Stimulated activated naive CD8-positive, alpha-beta T cell treated with anti-CD3 and anti-CD28 coated beads, Interleukin-15, amount 100 ng/mL, for 72 hours (primary cell): Measurements from ENCODE around the gene INTS11.
A peak's percentile ranks its signal among the peaks of the same experiment; 100 is the strongest.
"Not testable (repeated sequence)": the region's sequence is repeated elsewhere in the genome, so short reads cannot be mapped to it uniquely, and the experiment has no call there.

Experiments used
- ATAC-seq: fragments of 150-1000 bp; cut with Tn5 transposase; 2 replicates; pipeline ENCODE4 v1.10.0; 2021; ENCODE audit warnings: mild to moderate bottlenecking, moderate library complexity
- DNase-seq, 2 donors: peaks; one replicate each; pipeline ENCODE4 v3.0.0; 2021 to 2022
- H3K27ac Mint-ChIP-seq, 2 donors: one replicate each; pipeline ENCODE4 v1.8.0; 2022; ENCODE audit warnings: mild to moderate bottlenecking in 2 of 2, mixed read lengths in 2 of 2, moderate library complexity in 2 of 2
- H3K27me3 Mint-ChIP-seq: one replicate; pipeline ENCODE4 v1.8.0; 2022; ENCODE audit warnings: mixed read lengths
- H3K4me1 Mint-ChIP-seq: one replicate; pipeline ENCODE4 v1.8.0; 2022; ENCODE audit warnings: mild to moderate bottlenecking, mixed read lengths
- H3K4me3 Mint-ChIP-seq, 2 donors: one replicate each; pipeline ENCODE4 v1.8.0; 2022; ENCODE audit warnings: mild to moderate bottlenecking in 2 of 2, mixed read lengths in 2 of 2, moderate library complexity in 1 of 2
- H3K9me3 Mint-ChIP-seq, 2 donors: one replicate each; pipeline ENCODE4 v1.8.0; 2022; ENCODE audit warnings: mixed read lengths in 2 of 2

The INTS11 gene

GRCh38 chr1:1316199-1316598 is 8.3 kb downstream of the INTS11 start:
- H3K4me1 Mint-ChIP-seq, result peaks cover 28% of the 10 kb centered on the region
- H3K9me3 Mint-ChIP-seq, H3K4me3 Mint-ChIP-seq, ATAC-seq, DNase-seq, H3K27me3 Mint-ChIP-seq: not testable (repeated sequence)
- H3K27ac Mint-ChIP-seq, result peak overlapping the region in 1 of 2 donors; percentile 95

DNA sequence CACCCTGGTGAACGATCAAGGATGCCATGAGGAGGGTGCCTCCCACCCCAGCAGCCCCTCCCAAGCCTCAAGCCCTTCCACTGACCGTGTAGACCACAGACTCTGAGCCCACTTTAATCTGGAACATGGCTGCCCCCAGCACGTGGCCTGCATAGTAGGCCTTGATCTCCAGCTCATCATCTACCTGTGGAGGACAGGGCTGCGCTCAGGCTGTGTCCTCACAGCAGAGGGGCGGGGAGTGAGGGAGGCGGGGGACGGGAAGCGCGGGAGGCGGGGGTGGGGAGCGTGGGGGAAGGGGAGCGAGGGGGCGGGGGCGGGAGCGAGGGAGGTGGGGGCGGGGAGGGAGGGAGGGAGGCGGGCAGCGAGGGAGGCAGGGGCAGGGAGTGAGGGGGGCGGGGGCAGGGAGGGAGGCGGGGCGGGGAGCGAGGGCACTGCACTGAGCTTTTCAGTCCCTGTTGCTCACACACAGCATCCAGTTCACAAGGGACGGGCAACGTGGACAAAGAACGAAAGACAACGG is 9.0 kb downstream of the INTS11 start:
- DNase-seq (no peak), ATAC-seq (no peak)
- peaks cover 25% of the 10 kb centered on the region for H3K4me1 Mint-ChIP-seq
- peak overlapping the region in 1 of 2 donors; percentile 78 for H3K27ac Mint-ChIP-seq
- no peaks in the 10 kb centered on the region for H3K27me3 Mint-ChIP-seq
- no peaks in the 10 kb centered on the region for H3K9me3 Mint-ChIP-seq
- H3K4me3 Mint-ChIP-seq, result no peak overlapping the region

GRCh38 chr1:1314678-1315335 is 9.7 kb downstream of the INTS11 start:
- no peak for ATAC-seq
- no peaks in the 10 kb centered on the region for H3K27me3 Mint-ChIP-seq
- no peak for DNase-seq
- H3K27ac Mint-ChIP-seq, result peak overlapping the region; percentile 65 to 93
- H3K4me3 Mint-ChIP-seq, result no peak overlapping the region
- H3K4me1 Mint-ChIP-seq, result peaks cover 25% of the 10 kb centered on the region
- no peaks in the 10 kb centered on the region for H3K9me3 Mint-ChIP-seq

DNA sequence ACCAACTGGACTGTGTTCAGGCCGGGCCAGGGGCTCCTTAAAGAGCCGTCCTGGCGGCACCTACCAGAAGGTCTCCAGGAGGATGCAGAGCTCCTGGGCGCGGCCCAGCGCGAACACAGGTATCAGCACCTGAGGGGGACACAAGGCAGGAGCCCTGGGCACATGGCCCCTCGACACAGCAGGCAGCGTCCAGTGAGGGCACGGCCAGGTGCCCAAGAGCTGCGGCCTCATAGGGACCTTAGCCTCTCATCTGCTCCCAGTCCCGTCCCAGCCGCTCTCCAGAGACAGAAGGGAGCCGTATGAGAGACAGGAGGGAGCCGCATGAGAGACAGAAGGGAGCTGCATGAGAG is 10.2 kb downstream of the INTS11 start:
- DNase-seq (no peak), ATAC-seq (no peak)
- Mint-ChIP-seq H3K4me1 (peaks cover 25% of the 10 kb centered on the region), H3K9me3 (no peaks in the 10 kb centered on the region), H3K27ac (no peak overlapping the region), H3K4me3 (no peak overlapping the region), H3K27me3 (no peaks in the 10 kb centered on the region)

GRCh38 chr1:1313500-1314236 is 10.8 kb downstream of the INTS11 start:
- H3K4me1 Mint-ChIP-seq, result peaks cover 25% of the 10 kb centered on the region
- no peak for DNase-seq
- H3K27me3 Mint-ChIP-seq, result no peaks in the 10 kb centered on the region
- H3K4me3 Mint-ChIP-seq, result no peak overlapping the region
- H3K9me3 Mint-ChIP-seq, result no peaks in the 10 kb centered on the region
- peak overlapping the region in 1 of 2 donors; percentile 76 for H3K27ac Mint-ChIP-seq
- ATAC-seq, result no peak

DNA sequence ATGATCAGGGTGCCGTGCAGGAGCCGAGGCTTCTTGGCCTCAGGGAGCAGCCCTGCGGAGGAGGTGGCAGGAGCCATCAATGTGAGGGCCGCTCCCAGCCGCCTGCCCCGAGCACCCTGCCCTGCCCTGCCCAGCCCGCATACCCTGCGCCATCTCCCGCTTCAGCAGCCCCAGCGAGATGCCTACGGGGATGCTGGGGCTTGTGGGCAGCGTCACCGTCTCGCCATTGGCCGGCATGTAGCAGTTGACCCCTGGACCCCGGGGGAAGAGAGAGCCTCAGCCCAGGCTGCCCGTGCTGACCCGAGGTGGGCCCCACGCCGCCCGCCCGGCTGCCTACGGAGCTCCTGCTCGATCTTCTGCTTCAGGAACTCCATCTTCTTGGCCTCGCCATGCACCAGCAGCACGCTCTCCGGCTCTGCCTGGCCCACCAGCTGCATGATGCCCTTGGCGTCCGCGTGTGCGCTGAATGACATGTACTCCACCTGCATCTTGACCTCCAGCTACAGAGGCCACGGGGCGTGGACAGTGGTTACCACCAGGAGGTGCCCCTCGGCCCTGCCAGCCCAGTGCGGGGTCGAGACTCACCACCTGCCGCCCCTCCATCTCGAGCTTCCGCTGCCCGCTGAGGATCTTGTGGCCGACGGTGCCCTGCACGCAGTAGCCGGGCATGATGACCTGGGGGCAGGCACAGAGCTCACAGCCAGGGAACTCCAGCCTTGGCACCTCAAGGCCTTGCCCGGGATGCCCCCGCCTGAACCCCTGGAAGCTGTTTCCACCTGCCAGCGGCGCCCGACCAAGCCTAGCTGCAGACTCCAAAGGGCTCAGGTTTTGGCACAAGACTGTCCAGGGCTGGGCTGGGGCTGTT is 11.8 kb downstream of the INTS11 start:
- H3K27ac Mint-ChIP-seq, result peak overlapping the region in 1 of 2 donors; percentile 76
- H3K4me1 Mint-ChIP-seq, result peaks cover 25% of the 10 kb centered on the region
- H3K9me3 Mint-ChIP-seq, result no peaks in the 10 kb centered on the region
- H3K27me3 Mint-ChIP-seq, result no peaks in the 10 kb centered on the region
- DNase-seq, result no peak
- no peak overlapping the region for H3K4me3 Mint-ChIP-seq
- ATAC-seq, result no peak

DNA sequence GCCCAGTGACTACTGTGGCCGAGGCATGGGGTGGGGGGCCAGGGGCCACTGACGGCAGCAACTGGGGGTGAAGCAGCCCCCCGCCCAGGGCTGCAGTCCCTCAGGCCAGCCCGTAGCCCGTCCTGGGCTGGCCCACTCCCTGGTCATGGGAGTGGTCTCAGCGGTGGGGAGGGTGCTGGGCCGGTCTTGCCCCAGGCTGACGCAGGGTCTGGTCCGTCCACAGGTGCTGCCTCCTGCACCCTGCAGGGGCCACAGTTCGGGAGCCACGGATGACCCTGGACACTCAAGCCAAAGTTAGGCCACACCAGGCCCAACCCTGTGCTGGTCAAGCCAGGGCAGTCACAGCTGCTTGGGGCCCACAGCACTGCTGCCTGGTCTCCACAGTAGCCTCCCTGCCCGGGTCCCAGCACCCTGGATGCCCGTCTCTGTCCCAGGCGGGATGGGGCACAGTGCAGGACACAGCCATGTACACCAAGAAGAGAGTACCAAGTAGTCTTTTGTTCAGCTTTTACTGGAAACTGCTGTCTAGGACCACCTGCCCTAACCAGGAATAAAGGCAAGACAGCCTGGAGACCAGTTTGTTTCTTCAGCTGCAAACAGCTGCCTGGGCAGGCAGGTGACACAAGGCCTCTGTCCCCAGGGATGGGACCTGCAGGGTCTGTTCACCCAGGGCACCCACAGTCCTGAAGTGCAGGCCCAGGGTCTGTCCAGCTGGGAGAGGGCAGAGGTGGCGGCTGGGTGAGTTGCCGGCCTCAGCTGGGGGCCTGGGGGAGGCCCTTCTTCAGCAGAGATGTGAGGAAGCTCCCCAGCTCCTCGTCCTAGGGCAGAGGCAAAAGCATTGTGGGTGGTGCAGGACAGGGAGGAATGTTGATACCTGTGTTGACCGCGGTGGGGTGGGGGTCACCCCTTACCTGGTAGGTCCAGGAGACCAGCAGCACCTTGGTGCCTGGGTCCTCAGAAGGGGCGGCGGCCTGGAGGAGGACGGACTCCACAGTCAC is 13.1 kb downstream of the INTS11 start:
- ATAC-seq, result no peak
- Mint-ChIP-seq H3K27ac (no peak overlapping the region), H3K4me1 (peaks cover 35% of the 10 kb centered on the region), H3K4me3 (no peak overlapping the region), H3K9me3 (no peaks in the 10 kb centered on the region), H3K27me3 (no peaks in the 10 kb centered on the region)
- DNase-seq, result no peak

DNA sequence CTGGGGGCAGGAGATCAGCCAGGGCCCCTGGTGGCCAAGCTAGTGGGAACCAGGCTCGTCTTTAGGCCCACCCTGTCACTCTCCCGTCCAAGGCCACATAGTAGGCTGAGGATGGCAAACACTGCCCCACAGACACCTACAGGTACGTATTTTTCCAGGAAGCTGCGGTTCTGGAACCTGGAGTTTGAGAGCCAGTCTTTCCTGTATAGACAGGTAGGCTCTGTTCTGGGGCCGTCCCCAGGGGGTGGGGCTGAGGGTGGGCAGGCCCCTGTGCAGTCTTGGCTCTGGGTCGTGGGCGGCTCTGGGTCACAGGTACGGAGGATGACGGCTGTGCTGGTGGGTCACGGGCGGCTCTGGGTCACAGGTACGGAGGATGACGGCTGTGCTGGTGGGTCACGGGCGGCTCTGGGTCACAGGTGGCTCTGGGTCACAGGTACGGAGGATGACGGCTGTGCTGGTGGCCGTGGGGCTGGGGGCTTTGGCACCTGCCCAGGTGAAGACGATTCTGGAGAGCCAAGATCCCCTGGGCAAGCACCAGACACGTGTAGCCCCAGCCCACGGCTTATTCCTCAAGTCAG is 13.9 kb downstream of the INTS11 start:
- peak overlapping the region; percentile 9 to 41 for H3K4me3 Mint-ChIP-seq
- ATAC-seq, result no peak
- H3K27me3 Mint-ChIP-seq, result no peaks in the 10 kb centered on the region
- H3K4me1 Mint-ChIP-seq, result peaks cover 43% of the 10 kb centered on the region
- peak overlapping the region in 1 of 2 donors; percentile 42 for H3K27ac Mint-ChIP-seq
- no peaks in the 10 kb centered on the region for H3K9me3 Mint-ChIP-seq
- DNase-seq, result no peak

DNA sequence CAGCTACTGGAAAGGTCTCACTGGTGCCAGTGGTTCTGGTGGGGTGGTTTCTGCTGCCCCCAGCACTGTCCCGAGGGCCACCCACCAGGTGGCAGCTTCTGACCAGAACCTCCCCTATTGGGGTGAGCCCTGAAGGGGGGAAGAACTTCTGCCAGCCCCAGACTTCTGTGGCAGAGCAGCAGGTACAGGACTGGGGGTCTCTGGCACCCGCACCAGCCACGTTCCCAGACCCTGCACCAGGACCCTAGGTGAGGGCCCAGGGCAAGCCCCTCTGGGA is 14.4 kb downstream of the INTS11 start:
- H3K27ac Mint-ChIP-seq, result peak overlapping the region in 1 of 2 donors; percentile 85
- no peaks in the 10 kb centered on the region for H3K9me3 Mint-ChIP-seq
- no peaks in the 10 kb centered on the region for H3K27me3 Mint-ChIP-seq
- no peak for ATAC-seq
- peaks cover 45% of the 10 kb centered on the region for H3K4me1 Mint-ChIP-seq
- DNase-seq, result no peak
- H3K4me3 Mint-ChIP-seq, result peak overlapping the region; percentile 80 to 86

GRCh38 chr1:1309251-1310108 is 15.0 kb downstream of the INTS11 start:
- no peak for ATAC-seq
- peak overlapping the region; percentile 80 to 86 for H3K4me3 Mint-ChIP-seq
- no peak for DNase-seq
- peak overlapping the region in 1 of 2 donors; percentile 85 for H3K27ac Mint-ChIP-seq
- H3K9me3 Mint-ChIP-seq, result no peaks in the 10 kb centered on the region
- peaks cover 47% of the 10 kb centered on the region for H3K4me1 Mint-ChIP-seq
- no peaks in the 10 kb centered on the region for H3K27me3 Mint-ChIP-seq

DNA sequence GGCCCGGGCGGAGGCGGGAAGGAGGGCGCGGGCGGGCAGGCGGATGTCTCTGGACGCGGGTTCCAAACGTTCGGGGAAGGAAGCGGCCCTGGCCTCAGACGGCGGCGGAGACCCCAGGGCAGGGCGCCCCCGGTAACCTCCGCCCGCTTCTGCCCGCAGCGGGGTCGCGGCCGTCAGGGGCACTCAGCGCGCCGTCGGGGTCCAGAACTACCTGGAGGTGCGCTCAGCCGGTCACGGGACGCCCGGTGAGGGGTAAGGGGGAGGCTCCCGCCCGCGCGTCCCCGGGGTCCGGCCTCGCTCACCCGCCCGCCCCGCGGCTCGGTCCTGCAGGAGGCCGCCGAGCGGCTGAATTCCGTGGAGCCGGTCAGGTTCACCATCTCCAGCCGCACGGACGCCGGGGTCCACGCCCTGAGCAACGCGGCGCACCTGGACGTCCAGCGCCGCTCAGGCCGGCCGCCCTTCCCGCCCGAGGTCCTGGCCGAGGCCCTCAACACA is 15.7 kb downstream of the INTS11 start:
- peak overlapping the region; percentile 86 to 87 for H3K4me3 Mint-ChIP-seq
- H3K27ac Mint-ChIP-seq, result peak overlapping the region in 1 of 2 donors; percentile 95
- no peaks in the 10 kb centered on the region for H3K27me3 Mint-ChIP-seq
- no peak for DNase-seq
- H3K9me3 Mint-ChIP-seq, result no peaks in the 10 kb centered on the region
- peaks cover 48% of the 10 kb centered on the region for H3K4me1 Mint-ChIP-seq
- ATAC-seq, result no peak

GRCh38 chr1:1307923-1308755 is 16.3 kb downstream of the INTS11 start, which contains the start of the genes ACAP3 and PUSL1:
TSS of gene ACAP3 (minus strand) at chr1:1307930. CDS start at chr1:1307815, 115 bp downstream.
TSS of gene PUSL1 (plus strand) at chr1:1308597. CDS start at chr1:1308644, 47 bp downstream.
- Mint-ChIP-seq H3K27me3 (no peaks in the 10 kb centered on the region), H3K27ac (peak within 1 kb of the TSS; percentile 81 to 95), H3K4me3 (peak within 1 kb of the TSS; percentile 86 to 91), H3K9me3 (no peaks in the 10 kb centered on the region), H3K4me1 (peaks cover 48% of the 10 kb centered on the region)
- ATAC-seq (peak; percentile 81), DNase-seq (peak; percentile 94)
